GM03348 (cell line): ENCODE results near the gene ECSIT.

Experiments
- DNase-seq: peaks from one replicate; pipeline ENCODE4 v3.0.0; 2012; ENCODE audit warnings: low spot score

ECSIT gene

DNA sequence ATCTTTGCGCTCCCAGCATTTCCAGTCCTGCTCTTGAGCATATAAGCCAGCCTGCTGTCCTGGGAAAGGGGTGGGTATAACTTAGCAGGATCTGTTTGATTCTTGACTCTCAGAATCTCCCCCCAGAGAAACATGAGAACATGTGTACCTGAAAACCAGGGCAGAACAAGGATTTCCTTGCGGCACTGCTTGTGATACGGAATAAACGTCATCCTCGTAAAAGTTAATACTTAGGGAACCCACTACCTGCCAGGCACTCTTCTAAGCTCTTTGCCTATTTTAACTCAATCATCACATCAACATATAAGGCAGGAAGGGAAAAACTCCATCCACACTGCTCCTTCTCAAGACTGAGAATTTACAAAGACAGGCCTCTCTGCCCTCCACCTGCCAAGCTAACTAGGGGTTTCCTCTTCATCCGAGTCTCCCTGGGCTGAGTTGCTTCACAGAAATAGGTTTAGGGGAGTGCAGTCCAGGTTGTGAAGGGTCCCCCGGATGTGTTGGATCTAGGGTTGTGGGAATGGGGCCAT, 24.4 kb downstream of the ECSIT start:
- no peak for DNase-seq

DNA sequence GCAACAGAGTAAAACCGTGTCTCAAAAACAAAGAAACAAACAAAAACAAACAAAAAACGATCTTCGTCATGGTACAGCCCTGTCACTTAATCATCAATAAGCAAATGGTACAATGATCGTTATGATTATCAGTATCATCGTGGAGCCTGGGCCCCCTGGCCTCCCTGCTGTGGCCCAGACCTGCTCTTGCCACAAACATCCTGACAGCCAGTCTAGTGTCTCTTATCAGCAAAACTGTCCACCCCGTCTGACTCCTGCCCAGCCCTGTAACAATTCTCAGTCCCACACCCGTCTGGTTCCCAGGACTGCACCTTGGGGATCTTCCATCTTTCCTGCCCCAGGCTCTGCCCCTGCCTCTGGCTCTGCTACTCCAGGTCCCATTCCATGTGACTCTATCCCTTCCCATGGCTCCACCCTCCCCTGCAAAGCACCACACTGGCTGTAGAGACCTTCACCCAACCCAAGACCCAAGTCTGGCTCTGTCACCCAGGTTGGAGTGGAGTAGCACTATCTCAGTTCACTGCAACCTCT, 29.0 kb downstream of the ECSIT start:
- no peak for DNase-seq

DNA sequence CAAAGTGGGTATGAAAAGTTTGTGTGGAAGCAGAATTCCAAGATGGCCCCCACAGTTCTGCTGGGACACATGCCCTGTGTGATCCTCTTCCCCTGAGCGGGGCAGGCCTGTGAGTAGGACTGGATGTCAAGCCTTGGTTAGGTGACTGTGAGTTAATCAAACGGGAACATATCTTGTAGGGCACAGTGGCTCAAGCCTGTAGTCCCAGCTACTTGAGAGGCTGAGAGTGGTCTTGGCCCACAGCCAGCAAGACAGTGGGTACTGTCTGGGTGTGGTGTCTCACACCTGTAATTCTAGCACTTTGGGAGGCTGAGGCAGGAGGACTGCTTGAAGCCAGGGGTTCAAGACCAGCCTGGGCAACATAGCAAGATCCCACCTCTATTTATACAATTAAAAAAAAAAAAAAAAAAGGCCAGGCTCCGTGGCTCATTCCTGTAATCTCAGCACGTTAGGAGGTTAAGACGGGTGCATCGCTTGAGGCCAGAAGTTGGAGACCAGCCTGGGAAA, 29.7 kb downstream of the ECSIT start:
- no peak for DNase-seq

DNA sequence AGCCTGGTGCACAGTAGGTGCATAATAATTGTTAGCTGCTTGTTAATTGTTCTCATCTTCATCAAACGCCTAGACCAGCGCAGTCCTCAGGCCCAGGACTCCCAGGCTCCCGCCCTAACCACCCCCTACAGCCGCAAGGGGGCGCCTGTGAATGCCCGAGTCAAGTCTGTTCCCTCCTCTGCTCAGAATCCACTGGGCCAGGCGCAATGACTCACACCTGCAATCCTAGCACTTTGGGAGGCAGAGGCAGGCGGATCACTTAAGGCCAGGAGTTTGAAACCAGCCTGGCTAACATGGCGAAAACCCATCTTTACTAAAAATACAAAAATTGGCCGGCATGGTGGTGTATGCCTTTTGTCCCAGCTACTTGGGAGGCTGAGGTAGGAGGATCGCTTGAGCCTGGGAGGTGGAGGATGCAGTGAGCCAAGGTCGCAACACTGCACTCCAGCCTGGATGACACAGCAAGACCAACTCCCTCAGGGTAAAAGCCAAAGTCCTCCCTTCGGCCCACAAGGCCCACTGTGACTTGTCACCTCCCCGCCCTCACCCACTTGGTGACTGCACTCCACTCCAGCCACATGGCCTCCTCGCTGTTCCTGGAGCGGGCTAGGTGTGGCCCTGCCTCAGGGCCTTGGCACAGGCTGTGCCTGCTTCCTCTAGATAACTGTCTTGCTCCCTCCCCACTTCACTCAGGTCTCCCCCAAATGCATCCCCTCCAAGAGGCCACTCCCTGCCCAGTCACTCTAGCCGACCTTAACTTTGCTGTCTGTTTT, 32.4 kb downstream of the ECSIT start:
- DNase-seq, result peak; percentile 89

DNA sequence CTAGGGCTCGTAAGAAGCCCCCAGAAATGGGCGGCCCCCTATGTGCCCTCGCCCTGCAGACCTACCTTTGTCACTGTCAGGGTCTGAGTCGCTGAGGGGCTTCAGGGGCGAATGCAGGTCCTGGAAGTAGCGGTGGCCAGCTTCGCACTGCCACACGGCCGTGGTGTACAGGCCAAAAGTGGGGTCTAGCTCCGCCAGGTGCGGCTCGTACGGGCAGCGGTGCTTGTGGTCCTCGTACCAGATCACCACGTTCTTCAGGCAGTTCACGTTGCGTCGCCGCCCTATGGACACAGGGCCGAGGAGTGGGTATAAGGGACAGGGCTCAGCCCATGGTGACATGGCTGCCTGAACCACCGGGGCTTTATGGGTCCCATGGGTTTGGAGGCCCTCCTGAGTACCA, 33.0 kb downstream of the ECSIT start:
- DNase-seq, result no peak

DNA sequence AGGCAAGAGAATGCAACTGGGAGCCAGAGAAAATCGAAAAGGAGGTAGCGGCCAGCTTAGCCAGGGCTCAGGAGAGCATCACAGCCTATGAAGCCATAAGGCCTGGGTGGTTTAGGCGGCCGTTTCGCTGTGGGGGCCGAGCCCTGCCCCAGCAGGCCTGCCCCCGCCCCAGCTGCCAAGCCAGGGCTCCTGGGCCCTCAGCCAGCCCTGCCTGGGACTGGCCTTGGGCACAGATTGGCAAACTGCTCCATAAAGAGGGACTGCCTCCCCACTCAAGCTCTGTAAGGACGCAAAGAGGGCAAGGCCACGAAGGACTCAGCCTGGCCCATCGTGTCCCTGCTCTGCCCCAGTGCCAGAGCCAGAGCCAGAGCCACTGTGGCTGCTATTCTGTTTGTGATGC, 33.5 kb downstream of the ECSIT start:
- DNase-seq, result no peak

DNA sequence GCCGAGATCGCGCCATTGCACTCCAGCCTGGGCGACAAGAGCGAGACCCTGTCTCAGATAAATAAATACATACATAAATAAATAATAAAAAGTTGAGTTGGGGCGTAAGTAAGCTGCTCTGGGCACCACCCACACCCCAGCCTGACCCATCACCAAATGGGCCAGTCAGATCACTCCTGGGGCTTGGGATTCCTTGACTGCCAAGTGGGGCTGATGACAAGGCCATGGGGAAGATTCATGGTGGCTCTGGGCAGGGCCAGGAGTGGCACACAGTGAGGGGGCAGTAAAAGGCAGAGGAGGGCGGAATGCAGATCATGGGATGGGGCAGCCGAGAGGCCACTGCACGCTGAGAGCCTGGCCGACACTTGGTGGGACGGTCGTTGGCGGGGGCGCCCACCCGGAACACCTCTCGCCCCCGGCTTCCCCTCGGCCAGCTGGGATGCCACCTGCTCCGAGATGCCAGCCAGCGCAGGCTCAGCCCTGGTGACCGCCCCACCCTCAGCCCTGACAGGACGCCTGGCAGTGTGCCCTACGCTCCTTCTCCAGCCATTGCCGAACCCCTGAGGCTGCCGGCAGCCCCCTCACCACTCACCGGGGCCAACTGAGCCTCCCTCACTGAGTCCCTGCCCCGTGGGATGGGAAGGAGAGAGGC, 34.2 kb downstream of the ECSIT start:
- no peak for DNase-seq

DNA sequence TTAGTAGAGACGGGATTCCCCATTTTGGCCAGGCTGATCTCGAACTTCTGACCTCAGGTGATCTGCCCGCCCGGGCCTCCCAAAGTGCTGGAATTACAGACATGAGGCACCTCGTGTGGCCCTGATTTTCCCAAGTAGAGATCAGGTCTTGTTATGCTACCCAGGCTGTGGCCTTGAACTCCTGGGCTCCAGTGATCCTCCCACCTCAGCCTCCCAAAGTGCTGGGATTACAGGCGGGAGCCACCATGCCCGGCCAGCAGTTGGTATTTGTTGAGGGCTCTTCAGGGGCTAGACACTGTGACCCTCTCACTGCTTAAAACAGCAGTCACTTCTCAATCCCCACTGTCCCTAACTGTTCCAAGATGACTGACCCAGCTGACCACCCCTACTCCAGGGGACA, 39.6 kb downstream of the ECSIT start:
- DNase-seq, result no peak

DNA sequence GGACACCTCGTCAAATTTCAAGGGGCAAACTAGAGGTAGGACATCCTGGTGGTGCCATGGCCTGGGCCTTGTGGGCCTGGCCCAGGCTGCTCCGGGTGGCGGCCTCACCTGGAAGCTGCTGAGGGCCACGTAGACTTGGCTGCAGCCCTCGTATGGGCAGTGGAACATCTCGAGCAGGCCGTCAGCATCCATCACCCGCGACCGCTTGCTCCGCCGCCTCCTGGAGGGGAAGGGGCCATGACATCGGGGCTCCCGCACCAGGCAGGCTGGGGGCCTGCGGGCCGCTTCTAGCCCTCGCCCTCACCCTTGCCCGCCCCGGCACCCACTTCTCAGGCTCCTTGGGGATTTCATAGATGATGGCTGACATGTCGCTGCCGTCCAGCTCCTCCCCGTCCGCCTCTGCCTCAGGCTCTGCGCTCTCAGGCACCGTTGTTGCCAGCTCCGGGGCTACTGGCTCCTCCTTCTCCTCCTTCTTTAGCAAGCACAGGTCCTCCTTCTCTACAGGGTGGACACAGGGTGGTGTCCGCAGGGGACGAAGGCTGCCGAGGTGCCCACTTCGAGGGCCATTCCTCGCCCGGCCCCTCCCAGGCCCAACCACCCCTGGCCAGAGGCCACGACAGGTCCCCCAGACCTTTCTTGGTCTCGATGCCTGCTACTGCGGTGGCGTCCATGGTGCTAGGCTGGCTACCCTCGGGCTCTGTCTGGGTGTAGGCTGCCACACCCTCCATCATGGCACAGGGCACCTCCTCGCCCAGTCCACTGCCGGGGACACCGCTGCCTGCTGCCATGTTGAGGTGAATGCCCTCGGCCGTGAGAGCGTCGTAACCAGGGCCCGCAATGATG, 42.1 kb downstream of the ECSIT start:
- no peak for DNase-seq

DNA sequence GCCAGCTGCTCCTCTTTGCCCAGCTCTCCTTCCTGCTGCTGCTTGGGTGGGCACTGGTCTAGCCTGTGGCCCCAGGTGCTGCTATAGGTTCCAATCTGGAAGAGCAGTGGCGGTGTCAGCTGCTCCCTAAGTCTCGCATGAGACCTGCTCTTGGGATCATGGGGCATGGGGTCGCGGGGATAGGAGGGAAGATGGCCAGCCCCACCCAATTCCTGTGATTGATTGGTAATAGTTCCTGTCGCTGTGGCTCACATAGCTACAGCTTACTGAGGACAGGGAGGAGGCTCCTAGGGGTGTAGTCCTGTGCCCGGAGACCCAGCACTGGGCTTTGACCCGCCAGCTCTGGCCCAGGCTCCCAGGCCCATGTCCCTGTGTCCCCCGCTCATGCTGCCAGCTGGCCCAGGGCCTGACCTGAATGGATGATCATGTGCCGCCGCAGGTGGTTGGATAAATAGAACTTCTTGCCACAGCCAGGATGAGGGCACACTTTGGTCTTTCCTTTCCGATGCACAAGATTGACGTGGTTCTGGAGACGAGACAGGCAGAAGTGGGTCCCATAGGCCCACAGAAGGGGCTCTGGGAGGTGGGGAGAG, 43.6 kb downstream of the ECSIT start:
- no peak for DNase-seq

DNA sequence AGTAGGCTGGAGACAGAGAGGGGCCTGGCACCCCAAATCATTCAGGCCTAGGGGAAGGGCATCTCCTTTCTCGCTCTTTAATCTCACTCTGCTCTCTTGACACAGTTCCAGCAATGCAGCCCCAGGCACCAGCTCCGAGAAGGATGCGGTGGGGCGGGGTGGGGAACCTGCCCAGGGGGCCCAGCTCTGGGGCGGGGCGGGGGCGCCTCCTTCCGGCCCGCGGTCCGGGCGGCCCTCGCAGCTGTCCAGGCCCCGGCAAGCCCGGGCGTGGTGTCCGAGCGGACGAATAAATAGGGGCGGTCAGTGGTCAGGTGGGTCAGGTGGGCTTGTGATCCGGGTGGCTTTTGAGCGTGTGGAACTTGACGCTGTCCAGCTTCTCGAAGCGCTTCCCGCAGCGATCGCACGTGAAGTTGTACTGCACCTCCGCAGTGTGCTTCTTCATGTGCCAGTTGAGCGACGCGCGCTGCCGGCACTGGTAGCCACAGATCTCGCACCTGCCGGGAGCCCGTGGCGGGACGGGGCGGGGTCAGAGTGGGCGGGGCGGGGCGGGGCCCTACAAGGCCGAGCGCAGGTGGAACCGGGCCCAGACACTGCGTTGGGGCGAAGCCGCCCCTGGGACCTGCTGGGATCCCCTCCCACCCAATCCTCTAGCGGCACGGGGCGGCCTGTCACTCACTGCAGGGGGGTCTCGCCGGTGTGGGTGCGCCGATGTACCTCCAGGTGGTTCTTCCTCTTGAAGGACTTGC, 45.4 kb downstream of the ECSIT start:
- no peak for DNase-seq

DNA sequence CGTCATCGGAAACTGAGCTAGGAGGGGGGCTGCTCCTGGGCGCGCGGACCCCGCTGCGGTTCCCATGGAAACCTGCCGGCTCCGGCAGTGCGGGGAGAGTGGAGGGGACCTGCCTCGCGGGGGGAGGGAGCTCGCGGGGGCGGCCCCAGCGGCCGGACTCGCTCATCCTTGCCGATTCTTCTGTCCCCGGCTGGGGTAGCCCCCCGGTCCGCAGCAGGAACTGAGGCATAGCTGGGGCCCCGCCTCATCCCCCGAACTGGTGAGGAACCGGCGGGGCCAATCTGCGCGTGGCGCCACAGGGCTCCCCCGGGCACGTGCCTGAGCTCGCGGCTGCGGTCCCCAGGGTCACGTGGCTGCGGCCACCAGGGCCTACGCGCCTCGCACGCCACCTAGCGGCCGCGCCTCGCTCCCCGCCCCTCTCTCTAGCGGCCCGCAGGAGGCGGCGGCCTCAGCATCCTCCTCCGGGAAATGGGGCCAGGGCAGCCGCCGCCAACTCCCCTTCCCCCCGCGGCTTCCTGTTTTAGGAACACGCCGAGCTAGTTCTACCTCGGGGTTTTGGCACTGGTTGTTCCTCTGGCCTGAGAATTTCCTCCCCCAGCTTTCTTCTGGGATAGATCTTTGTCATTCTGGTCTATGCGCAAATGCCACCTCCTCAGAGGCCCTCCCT, 46.4 kb downstream of the ECSIT start:
- DNase-seq, result peak; percentile 95

DNA sequence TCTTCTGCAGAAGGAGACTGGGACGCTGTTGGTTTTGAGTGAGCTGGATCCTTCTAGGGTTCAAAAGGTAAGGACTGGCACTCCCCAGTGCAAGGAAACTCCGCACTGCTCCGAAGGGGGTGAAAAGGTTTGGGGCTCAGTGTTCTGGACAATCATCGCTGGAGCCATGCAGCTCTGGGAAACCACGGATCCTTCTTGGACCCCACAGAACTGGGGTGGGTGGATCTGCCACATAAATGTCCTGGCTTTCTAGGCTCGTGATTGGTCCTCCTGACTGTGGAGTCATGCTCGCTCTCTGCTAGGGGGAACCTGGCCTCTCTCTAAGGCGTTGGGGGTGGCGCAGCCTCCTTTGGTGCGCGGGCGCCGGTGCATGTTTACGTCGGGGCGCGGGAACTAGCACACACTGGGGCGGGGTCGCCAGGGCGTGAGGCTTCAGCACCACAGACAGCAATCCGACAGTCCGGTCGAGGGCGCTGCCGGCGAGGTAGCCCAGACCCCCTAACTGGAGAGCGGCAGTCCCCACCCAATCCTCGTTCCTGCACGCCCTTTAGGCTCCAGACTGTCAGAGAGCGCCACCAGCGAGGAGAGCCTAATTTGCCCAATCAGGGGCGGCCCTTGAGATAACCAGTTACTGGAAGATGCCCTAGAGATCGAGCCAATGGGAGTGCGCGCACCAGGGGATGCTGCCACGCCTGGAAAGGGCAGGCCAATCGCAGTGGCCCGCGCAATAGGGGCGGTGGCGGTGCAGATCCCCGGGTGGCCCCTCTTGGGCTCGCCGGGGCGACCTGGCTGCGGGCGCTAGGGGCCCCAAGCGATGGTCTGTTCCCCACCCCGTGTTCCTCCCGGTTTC, 47.2 kb downstream of the ECSIT start:
- peak; percentile 89 for DNase-seq

DNA sequence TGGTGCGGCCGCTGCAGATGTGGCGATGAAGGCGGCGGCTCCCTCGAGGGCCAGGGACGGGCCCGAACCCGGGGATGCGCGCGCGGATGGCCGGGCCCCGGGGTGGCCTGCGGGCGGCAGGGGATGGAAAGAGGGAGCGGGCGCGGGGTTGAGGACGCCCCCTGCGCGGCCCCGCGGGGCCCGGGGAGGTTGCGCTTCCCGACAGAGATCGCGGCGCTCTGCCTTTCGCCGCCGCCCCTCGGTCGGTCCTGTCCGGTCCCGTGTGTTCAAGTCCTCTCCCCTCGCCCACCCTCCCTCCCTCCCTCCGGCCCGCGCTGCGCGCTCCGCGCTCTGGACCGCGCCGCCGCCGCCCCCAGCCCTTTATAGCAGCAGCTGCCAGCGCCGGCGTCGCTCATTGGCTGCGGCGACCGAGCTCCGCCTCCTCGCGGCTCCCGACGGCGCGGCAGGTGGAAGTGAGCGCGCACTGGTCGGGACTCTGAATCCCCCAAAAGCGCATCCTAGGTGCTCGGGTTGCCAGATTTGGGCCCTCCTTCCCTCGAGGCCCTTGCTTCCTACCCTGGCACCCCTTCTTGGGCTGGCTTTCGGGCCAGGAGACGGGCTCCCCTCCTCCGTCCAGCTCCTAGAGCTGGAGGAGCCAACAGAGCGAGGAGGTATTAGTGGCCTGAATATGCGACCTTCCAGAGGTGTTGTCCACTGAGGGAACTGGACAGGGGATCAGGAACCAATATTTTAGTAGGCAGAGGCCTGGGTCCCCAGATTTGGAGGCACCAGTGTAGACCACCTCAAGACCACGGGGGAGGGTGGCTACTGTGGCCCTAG, 48.0 kb downstream of the ECSIT start, which contains the start of gene ELAVL3:
Gene ELAVL3 (minus strand): TSS at position 332 of the 819 bp plus-strand sequence. CDS start 438 bp downstream, outside the sequence.
- peak; percentile 17 for DNase-seq

DNA sequence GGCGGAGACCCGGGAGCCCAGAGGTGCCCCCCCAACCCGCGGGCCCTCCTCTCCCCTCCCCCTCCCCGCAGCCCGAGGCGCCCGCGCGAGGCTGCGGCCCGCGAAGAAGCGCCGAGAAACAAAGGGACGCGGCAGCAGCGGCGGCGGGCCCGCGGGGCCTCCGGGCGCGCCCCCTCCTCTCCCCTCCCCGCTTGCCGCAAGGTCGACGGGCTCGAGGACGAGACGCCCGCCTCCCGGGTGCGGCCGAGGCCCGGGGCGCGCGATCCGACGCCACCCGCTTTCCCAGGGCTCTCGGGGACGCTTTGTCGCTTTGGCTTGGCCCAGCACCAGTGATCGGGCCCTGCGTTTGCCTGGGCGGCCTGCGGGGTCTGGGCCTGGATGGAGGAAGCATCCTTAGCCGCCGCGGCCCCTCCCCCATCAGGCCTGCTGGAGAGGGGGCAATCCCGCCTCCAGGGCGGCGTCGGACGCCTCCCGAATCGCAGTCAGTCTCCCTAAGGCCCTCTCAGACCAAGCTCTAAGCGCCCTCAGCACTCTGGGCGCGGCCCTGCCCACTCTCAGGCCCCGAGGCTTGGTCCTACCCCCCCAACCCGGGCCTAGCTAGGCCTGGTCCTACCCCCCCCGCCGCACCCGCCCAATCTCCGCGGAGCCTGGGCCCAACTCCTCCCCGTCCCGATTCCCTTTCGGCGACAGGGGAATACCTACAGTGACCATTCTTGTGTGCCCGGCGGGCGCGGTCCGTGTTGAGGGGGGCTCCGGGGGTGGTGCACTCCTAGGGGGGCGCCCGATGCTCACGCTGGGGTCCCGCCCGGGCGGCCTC, 48.8 kb downstream of the ECSIT start:
- no peak for DNase-seq

DNA sequence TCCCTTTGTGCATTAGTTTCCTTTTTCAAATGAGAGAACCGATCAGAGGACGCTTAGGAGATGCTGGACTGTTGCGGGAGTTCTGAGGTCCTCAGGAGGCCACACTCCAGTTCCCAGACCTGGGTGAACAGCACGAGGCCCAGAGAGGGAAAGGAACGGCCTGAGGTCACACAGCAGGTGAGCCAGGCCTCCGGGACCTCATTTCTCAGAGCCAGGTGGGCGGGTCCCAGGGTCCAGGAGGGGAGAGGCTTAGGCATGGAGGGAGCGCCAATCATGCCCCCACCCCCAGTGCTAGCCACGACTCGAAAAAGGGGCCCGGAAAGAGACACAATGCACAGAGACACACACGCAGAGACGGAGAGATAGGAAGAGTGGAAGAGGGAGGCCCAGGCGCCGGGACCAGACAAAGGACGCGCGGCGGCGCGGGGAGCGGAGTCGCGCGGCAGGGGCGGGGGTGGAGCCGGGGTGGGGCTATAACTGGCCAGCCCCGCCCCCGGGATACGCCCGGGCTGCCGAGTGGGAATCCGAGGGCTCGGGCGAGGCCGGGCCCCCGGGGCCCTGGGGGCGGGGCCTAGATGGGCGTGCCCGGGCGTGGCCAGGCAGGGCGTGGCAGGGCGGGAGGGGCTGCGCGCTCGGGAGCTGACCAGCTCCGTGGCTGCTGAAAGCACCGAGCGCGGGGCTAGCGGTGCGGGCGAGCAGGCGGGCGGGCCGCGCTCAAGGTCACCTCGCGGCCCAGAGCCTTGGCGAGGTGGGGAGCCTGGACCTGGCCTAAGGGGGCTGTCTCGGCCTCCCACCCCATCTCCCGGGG, 49.6 kb downstream of the ECSIT start:
- DNase-seq, result peak; percentile 63
